Type B pancreatic cell (in vitro differentiated cells): ENCODE data around the gene PCBP1. TPM values are rescaled to one million over a fixed set of nuclear protein-coding genes. Genes with fewer than 3 reads are reported as not detected.
"Not testable (repeated sequence)": the region's sequence is repeated elsewhere in the genome, so short reads cannot be mapped to it uniquely, and the experiment has no call there.

Source experiments
- DNase-seq: peaks from one replicate; pipeline ENCODE4 v3.0.0; 2021; ENCODE audit warnings: mixed read lengths; ENCODE audit not compliant: unreplicated experiment; ENCODE audit errors: extremely low spot score
- H3K27ac Mint-ChIP-seq: 2 replicates; pipeline ENCODE4 v1.8.0; 2021; ENCODE audit warnings: mild to moderate bottlenecking, mixed read lengths
- H3K27me3 Mint-ChIP-seq: 2 replicates; pipeline ENCODE4 v1.8.0; 2021; ENCODE audit warnings: mixed read lengths
- H3K36me3 Mint-ChIP-seq: 2 replicates; pipeline ENCODE4 v1.8.0; 2021; ENCODE audit warnings: mixed read lengths
- H3K4me1 Mint-ChIP-seq: one replicate; pipeline ENCODE4 v1.8.0; 2021; ENCODE audit warnings: mixed read lengths; ENCODE audit not compliant: unreplicated experiment
- H3K4me3 Mint-ChIP-seq: 2 replicates; pipeline ENCODE4 v1.8.0; 2021; ENCODE audit warnings: mild to moderate bottlenecking, mixed read lengths
- H3K9me3 Mint-ChIP-seq: 2 replicates; pipeline ENCODE4 v1.8.0; 2021; ENCODE audit warnings: mixed read lengths
- total RNA-seq: library from RNA; stranded (reverse); gene quantifications from 2 replicates; pipeline ENCODE4 v1.2.1, GENCODE V29; 2021; ENCODE audit warnings: low replicate concordance
- TF ChIP-seq, protein P1 (sequence below): fragments of 200-600 bp; sonication (generic); conservative IDR thresholded peaks from 2 replicates; pipeline ENCODE4 v1.5.0; 2021; ENCODE audit warnings: antibody characterized with exemption, mild to moderate bottlenecking

The PCBP1 gene
- total RNA-seq, 1 donor from 2014 or later: 316 TPM

- no peaks in the 10 kb centered on the region for H3K9me3 Mint-ChIP-seq
- H3K4me1 Mint-ChIP-seq: no peaks in the 10 kb centered on the region
- no peak overlapping the region for H3K27ac Mint-ChIP-seq
- no peaks in the 10 kb centered on the region for H3K27me3 Mint-ChIP-seq
- DNase-seq: no peak
- TF ChIP-seq, protein P1, sequence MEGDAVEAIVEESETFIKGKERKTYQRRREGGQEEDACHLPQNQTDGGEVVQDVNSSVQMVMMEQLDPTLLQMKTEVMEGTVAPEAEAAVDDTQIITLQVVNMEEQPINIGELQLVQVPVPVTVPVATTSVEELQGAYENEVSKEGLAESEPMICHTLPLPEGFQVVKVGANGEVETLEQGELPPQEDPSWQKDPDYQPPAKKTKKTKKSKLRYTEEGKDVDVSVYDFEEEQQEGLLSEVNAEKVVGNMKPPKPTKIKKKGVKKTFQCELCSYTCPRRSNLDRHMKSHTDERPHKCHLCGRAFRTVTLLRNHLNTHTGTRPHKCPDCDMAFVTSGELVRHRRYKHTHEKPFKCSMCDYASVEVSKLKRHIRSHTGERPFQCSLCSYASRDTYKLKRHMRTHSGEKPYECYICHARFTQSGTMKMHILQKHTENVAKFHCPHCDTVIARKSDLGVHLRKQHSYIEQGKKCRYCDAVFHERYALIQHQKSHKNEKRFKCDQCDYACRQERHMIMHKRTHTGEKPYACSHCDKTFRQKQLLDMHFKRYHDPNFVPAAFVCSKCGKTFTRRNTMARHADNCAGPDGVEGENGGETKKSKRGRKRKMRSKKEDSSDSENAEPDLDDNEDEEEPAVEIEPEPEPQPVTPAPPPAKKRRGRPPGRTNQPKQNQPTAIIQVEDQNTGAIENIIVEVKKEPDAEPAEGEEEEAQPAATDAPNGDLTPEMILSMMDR: no peak
- no peak overlapping the region for H3K4me3 Mint-ChIP-seq
- H3K36me3 Mint-ChIP-seq: peaks cover 8% of the 10 kb centered on the region
Measured at GRCh38 chr2:70098032-70098431, 10.8 kb downstream of the PCBP1 start.

DNA sequence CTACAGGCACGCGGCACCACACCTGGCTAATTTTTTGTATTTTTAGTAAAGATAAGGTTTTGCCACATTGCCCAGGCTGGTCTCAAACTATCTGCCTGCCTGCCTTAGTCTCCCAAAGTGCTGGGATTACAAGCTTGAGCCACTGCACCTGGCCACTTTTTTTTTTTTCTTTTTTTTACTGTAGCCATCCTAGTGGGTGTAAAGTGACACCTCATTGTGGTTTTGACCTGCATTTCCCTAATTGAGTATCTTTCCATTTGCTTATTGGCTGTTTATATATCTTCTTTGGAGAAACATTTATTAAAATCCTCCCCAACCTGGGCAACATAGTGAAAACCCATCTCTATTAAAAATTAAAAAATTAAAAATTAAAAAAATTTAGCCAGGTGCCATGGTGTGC is 12.0 kb downstream of the PCBP1 start:
- TF ChIP-seq, protein P1: no peak
- no peak for DNase-seq
- peaks cover 5% of the 10 kb centered on the region for H3K4me1 Mint-ChIP-seq
- H3K27ac Mint-ChIP-seq: no peak overlapping the region
- no peaks in the 10 kb centered on the region for H3K9me3 Mint-ChIP-seq
- H3K27me3 Mint-ChIP-seq: no peaks in the 10 kb centered on the region
- peaks cover 5% of the 10 kb centered on the region for H3K36me3 Mint-ChIP-seq
- no peak overlapping the region for H3K4me3 Mint-ChIP-seq

GRCh38 chr2:70101174-70101573 is 13.9 kb downstream of the PCBP1 start:
- no peak for DNase-seq
- no peaks in the 10 kb centered on the region for H3K36me3 Mint-ChIP-seq
- no peak overlapping the region for H3K4me3 Mint-ChIP-seq
- H3K27ac Mint-ChIP-seq: no peak overlapping the region
- no peaks in the 10 kb centered on the region for H3K9me3 Mint-ChIP-seq
- no peaks in the 10 kb centered on the region for H3K27me3 Mint-ChIP-seq
- TF ChIP-seq, protein P1: no peak
- peaks cover 15% of the 10 kb centered on the region for H3K4me1 Mint-ChIP-seq

- H3K36me3 Mint-ChIP-seq, H3K27me3 Mint-ChIP-seq, DNase-seq: not testable (repeated sequence)
Measured at GRCh38 chr2:70101686-70102085, 14.4 kb downstream of the PCBP1 start.

GRCh38 chr2:70102323-70102905 is 15.1 kb downstream of the PCBP1 start:
- not testable (repeated sequence) for H3K27me3 Mint-ChIP-seq, DNase-seq, H3K36me3 Mint-ChIP-seq, H3K27ac Mint-ChIP-seq, H3K9me3 Mint-ChIP-seq, H3K4me3 Mint-ChIP-seq
- H3K4me1 Mint-ChIP-seq: peaks cover 20% of the 10 kb centered on the region

More at GRCh38 chr2:70101686-70102085, 14.4 kb downstream of the PCBP1 start:
- H3K9me3 Mint-ChIP-seq, H3K4me3 Mint-ChIP-seq, H3K27ac Mint-ChIP-seq: not testable (repeated sequence)
- peaks cover 15% of the 10 kb centered on the region for H3K4me1 Mint-ChIP-seq

DNA sequence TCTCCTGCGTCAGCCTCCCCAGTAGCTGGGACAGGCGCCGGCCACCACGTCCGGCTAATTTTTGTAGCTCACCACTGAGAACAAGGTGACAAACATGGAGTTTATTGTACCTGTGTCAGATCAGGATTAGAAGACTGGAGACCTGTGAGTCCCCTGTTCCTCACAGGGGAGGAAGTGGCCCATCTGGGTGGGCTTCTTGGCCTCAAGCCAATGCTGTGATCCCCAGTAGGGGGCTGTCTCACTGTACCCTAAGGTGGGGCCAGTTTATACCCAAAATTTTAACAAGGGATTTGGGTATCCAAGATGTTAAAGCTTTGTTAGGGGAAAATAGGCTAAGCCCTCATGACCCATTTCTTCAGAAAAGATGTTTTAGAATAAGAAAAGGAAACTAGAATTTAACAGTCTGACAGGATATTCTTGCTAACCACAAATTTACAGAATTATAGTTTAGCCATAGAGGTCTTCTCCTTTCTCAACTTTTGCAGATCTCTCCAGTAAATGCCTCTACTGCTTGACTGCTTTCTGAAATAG is 16.3 kb downstream of the PCBP1 start:
- H3K4me1 Mint-ChIP-seq: peaks cover 30% of the 10 kb centered on the region
- no peaks in the 10 kb centered on the region for H3K36me3 Mint-ChIP-seq
- no peak overlapping the region for H3K27ac Mint-ChIP-seq
- no peak overlapping the region for H3K4me3 Mint-ChIP-seq
- TF ChIP-seq, protein P1: no peak
- DNase-seq: no peak
- no peaks in the 10 kb centered on the region for H3K9me3 Mint-ChIP-seq
- H3K27me3 Mint-ChIP-seq: no peaks in the 10 kb centered on the region
